ENCODE measurements around the gene SLIT3. TPM values are rescaled to one million over a fixed set of nuclear protein-coding genes. Genes with fewer than 3 reads are reported as not detected.

SLIT3 gene
- total RNA-seq, 1 donor from 2014 or later: 31.8 TPM

DNA sequence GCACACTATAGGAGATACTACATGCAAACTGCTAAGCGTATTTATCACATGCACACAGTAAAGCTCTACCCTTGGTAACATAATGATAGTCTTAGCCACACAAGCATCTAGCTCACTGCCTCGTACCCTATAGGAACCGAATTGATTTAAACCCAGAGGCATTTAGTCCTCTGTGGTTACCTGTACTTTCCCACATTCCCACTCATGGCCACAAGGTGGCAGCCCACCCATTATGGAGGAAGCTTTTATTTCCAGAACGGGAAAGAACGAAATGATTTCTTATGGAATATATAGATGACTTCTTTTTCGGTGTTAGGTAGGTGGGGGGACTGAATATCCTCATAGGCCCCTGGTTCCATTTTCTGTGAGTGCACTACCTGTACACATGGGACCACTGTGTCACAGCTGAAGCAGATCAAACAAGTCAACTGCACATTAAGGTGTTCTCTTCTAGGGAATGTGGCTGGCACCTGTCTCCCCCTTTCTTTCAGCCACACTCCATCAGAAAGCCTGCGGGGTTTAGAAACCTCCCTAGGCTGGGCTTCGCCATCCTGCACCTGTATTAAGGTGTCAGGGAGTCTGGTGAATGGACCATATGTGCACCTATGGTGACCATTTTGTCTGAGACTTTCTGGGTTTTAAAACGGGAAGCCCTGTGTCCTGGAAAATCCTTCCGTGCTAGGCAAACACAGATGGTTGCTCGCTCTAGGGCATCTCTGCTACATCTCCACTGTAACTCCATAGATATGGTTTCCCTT is 313.2 kb downstream of the SLIT3 start:
- Mint-ChIP-seq H3K36me3 (ENCODE audit: unreplicated experiment) (no peaks in the 10 kb centered on the region), H3K27me3 (ENCODE audit: unreplicated experiment) (no peaks in the 10 kb centered on the region), H3K9me3 (ENCODE audit: unreplicated experiment) (no peaks in the 10 kb centered on the region), H3K4me3 (ENCODE audit: unreplicated experiment) (no peak overlapping the region), H3K4me1 (ENCODE audit: unreplicated experiment) (peaks cover 37% of the 10 kb centered on the region), H3K27ac (ENCODE audit: unreplicated experiment) (no peak overlapping the region)
- peak; percentile 88 for DNase-seq (ENCODE audit: extremely low spot score, unreplicated experiment)
- TF ChIP-seq CTCF (IDR thresholded peaks at IDR 0.05): peak; percentile 94

GRCh38 chr5:168985454-168985853 is 315.5 kb downstream of the SLIT3 start:
- no peaks in the 10 kb centered on the region for H3K27me3 Mint-ChIP-seq (ENCODE audit: unreplicated experiment)
- no peak overlapping the region for H3K27ac Mint-ChIP-seq (ENCODE audit: unreplicated experiment)
- H3K9me3 Mint-ChIP-seq (ENCODE audit: unreplicated experiment): no peaks in the 10 kb centered on the region
- no peaks in the 10 kb centered on the region for H3K36me3 Mint-ChIP-seq (ENCODE audit: unreplicated experiment)
- DNase-seq (ENCODE audit: extremely low spot score, unreplicated experiment): no peak
- TF ChIP-seq CTCF (IDR thresholded peaks at IDR 0.05): no peak
- H3K4me1 Mint-ChIP-seq (ENCODE audit: unreplicated experiment): peaks cover 19% of the 10 kb centered on the region
- no peak overlapping the region for H3K4me3 Mint-ChIP-seq (ENCODE audit: unreplicated experiment)

DNA sequence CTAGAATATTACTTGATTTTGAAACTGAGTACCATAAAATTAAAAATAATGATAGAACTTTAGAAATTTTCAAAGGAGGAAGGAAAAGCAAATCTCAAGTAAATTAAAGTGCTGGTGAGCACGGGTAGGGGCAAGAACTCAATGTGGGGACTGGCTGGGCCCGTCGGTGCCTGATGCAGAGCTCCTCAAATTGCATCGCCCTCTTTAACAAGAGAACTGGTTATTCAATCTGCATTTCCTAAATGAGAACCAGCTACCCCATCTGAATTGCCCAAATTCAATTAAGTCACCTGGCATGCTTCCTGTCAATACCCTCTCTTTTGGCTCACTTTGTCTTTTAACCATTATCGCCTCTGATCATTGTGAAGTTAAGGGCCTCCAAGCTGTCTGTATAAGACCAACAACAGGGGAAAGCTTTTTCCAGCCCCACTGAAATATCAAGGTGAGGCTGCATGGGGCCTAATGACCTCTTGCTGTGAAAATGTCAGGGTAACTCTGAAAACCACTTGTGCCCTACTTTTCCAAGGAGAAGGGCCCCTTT is 316.7 kb downstream of the SLIT3 start:
- H3K9me3 Mint-ChIP-seq (ENCODE audit: unreplicated experiment): no peaks in the 10 kb centered on the region
- no peak for TF ChIP-seq CTCF (IDR thresholded peaks at IDR 0.05)
- DNase-seq (ENCODE audit: extremely low spot score, unreplicated experiment): no peak
- peaks cover 16% of the 10 kb centered on the region for H3K4me1 Mint-ChIP-seq (ENCODE audit: unreplicated experiment)
- H3K27ac Mint-ChIP-seq (ENCODE audit: unreplicated experiment): no peak overlapping the region
- H3K27me3 Mint-ChIP-seq (ENCODE audit: unreplicated experiment): no peaks in the 10 kb centered on the region
- H3K36me3 Mint-ChIP-seq (ENCODE audit: unreplicated experiment): no peaks in the 10 kb centered on the region
- H3K4me3 Mint-ChIP-seq (ENCODE audit: unreplicated experiment): no peak overlapping the region

GRCh38 chr5:168979135-168979534 is 321.8 kb downstream of the SLIT3 start:
- no peak for TF ChIP-seq CTCF (IDR thresholded peaks at IDR 0.05)
- Mint-ChIP-seq H3K4me3 (ENCODE audit: unreplicated experiment) (no peak overlapping the region), H3K4me1 (ENCODE audit: unreplicated experiment) (peaks cover 16% of the 10 kb centered on the region), H3K9me3 (ENCODE audit: unreplicated experiment) (no peaks in the 10 kb centered on the region), H3K36me3 (ENCODE audit: unreplicated experiment) (no peaks in the 10 kb centered on the region), H3K27ac (ENCODE audit: unreplicated experiment) (no peak overlapping the region), H3K27me3 (ENCODE audit: unreplicated experiment) (peaks cover 4% of the 10 kb centered on the region)
- DNase-seq (ENCODE audit: extremely low spot score, unreplicated experiment): no peak

- Mint-ChIP-seq H3K27me3 (ENCODE audit: unreplicated experiment) (peaks cover 4% of the 10 kb centered on the region), H3K27ac (ENCODE audit: unreplicated experiment) (no peak overlapping the region), H3K4me3 (ENCODE audit: unreplicated experiment) (no peak overlapping the region), H3K36me3 (ENCODE audit: unreplicated experiment) (no peaks in the 10 kb centered on the region), H3K9me3 (ENCODE audit: unreplicated experiment) (no peaks in the 10 kb centered on the region), H3K4me1 (ENCODE audit: unreplicated experiment) (peaks cover 18% of the 10 kb centered on the region)
- TF ChIP-seq CTCF (IDR thresholded peaks at IDR 0.05): no peak
- DNase-seq (ENCODE audit: extremely low spot score, unreplicated experiment): no peak
These were observed 322.4 kb downstream of the SLIT3 start for GRCh38 chr5:168978500-168978899.
